Stomach (tissue), 4 donors: ENCODE data around the gene LHFPL6.

Experiments used
- EP300 ChIP-seq: sonication (generic); formaldehyde crosslinking; IDR thresholded peaks from one replicate; pipeline ENCODE4 v1.6.1; 2017; ENCODE audit warnings: antibody characterized with exemption
- POLR2A ChIP-seq, 4 donors: fragments of 450-650 bp; IDR thresholded peaks; one replicate each; pipeline ENCODE4 v1.6.1; 2016; ENCODE audit warnings: antibody characterized with exemption in 4 of 4, control low read depth in 2 of 4, mild to moderate bottlenecking in 1 of 4, moderate library complexity in 1 of 4
- POLR2AphosphoS5 ChIP-seq, 3 donors: sonication (generic); formaldehyde crosslinking; IDR thresholded peaks; one replicate each; pipeline ENCODE4 v1.6.1; 2016; ENCODE audit warnings: antibody characterized with exemption in 3 of 3
- TF ChIP-seq, protein P1 (sequence below), 7 experiments: fragments of 450-650 bp in 4 of 7; fragments of 200-600 bp in 3 of 7; sonication (generic) in 3 of 7; IDR thresholded peaks; one replicate each; pipeline ENCODE4 v1.5.1; 2016 to 2019; ENCODE audit warnings: antibody characterized with exemption in 7 of 7, control low read depth in 2 of 7, mild to moderate bottlenecking in 1 of 7

DNA sequence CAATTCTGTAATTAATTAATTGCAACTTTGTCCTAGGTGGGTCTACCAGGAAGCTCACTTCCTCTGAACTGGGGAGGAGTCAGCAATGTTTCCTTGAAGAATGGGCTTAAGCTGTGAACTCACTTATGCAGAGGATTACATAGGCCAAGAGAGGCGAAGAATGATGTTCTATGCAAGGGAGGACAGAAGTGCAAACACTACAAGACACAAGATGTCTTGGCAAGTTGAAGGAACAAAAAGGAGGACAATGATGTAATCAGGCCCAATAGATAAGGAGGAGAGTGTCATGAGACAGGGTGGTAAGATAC is 275.9 kb downstream of the LHFPL6 start:
- no peak for TF ChIP-seq POLR2AphosphoS5 (IDR thresholded peaks at IDR 0.05)
- no peak for TF ChIP-seq EP300
- TF ChIP-seq, protein P1, sequence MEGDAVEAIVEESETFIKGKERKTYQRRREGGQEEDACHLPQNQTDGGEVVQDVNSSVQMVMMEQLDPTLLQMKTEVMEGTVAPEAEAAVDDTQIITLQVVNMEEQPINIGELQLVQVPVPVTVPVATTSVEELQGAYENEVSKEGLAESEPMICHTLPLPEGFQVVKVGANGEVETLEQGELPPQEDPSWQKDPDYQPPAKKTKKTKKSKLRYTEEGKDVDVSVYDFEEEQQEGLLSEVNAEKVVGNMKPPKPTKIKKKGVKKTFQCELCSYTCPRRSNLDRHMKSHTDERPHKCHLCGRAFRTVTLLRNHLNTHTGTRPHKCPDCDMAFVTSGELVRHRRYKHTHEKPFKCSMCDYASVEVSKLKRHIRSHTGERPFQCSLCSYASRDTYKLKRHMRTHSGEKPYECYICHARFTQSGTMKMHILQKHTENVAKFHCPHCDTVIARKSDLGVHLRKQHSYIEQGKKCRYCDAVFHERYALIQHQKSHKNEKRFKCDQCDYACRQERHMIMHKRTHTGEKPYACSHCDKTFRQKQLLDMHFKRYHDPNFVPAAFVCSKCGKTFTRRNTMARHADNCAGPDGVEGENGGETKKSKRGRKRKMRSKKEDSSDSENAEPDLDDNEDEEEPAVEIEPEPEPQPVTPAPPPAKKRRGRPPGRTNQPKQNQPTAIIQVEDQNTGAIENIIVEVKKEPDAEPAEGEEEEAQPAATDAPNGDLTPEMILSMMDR (IDR thresholded peaks at IDR 0.05): no peak
- TF ChIP-seq POLR2A (IDR thresholded peaks at IDR 0.05): no peak
